GM23338 (cell line): ENCODE results near the gene PABPC1L. TPM values are rescaled to one million over a fixed set of nuclear protein-coding genes. Genes with fewer than 3 reads are reported as not detected.

ENCODE experiments used
- ATAC-seq: fragments of 200-7000 bp; cut with Tn5 transposase; 3 replicates; pipeline ENCODE4 v1.9.1; 2020
- DNase-seq: peaks from one replicate; pipeline ENCODE4 v3.0.0-alpha.2; 2015; ENCODE audit warnings: low spot score
- H2AFZ ChIP-seq: fragments of 200-600 bp; sonication (generic); 2 replicates; pipeline ENCODE4 v1.8.0; 2016; ENCODE audit warnings: antibody characterized with exemption, mild to moderate bottlenecking, moderate library complexity
- H3F3A ChIP-seq: fragments of 200-600 bp; sonication (generic); replicated peaks from 2 replicates; pipeline ENCODE4 v1.8.0; 2017; ENCODE audit warnings: antibody characterized with exemption, mixed run types, low read depth
- H3K27ac ChIP-seq: fragments of 200-600 bp; sonication (generic); 2 replicates; pipeline ENCODE4 v1.6.1; 2016; ENCODE audit warnings: low read depth
- H3K27me3 ChIP-seq: fragments of 200-600 bp; sonication (generic); 2 replicates; pipeline ENCODE4 v1.8.0; 2016; ENCODE audit warnings: mild to moderate bottlenecking, mixed run types, moderate library complexity; ENCODE audit not compliant: insufficient read depth
- H3K36me3 ChIP-seq: fragments of 200-600 bp; sonication (generic); 2 replicates; pipeline ENCODE4 v1.8.0; 2016; ENCODE audit warnings: mild to moderate bottlenecking; ENCODE audit not compliant: insufficient read depth
- H3K4me1 ChIP-seq: fragments of 200-600 bp; sonication (generic); 2 replicates; pipeline ENCODE4 v1.8.0; 2016; ENCODE audit warnings: mild to moderate bottlenecking, moderate library complexity; ENCODE audit not compliant: insufficient read depth
- H3K4me2 ChIP-seq: fragments of 200-600 bp; sonication (generic); 2 replicates; pipeline ENCODE4 v1.7.1; 2017; ENCODE audit warnings: mixed run types
- H3K4me3 ChIP-seq: fragments of 200-600 bp; sonication (generic); 2 replicates; pipeline ENCODE4 v1.6.1; 2016; ENCODE audit warnings: mixed run types
- H3K79me2 ChIP-seq: fragments of 200-600 bp; sonication (generic); replicated peaks from 2 replicates; pipeline ENCODE4 v1.8.0; 2017; ENCODE audit warnings: mild to moderate bottlenecking; ENCODE audit not compliant: insufficient read depth
- H3K9me2 ChIP-seq: fragments of 200-600 bp; sonication (generic); 2 replicates; pipeline ENCODE4 v1.8.0; 2017; ENCODE audit not compliant: insufficient read depth
- H4K20me1 ChIP-seq: fragments of 200-600 bp; sonication (generic); replicated peaks from 2 replicates; pipeline ENCODE4 v1.8.0; 2017; ENCODE audit warnings: mild to moderate bottlenecking; ENCODE audit not compliant: insufficient read depth
- H3K27ac Mint-ChIP-seq: 2 replicates; pipeline ENCODE4 v1.8.0; 2020; ENCODE audit warnings: inconsistent platforms, mild to moderate bottlenecking, moderate library complexity, mixed read lengths
- H3K27me3 Mint-ChIP-seq: 3 replicates; pipeline ENCODE4 v1.8.0; 2022; ENCODE audit warnings: low read depth, mild to moderate bottlenecking, moderate library complexity, mixed read lengths, inconsistent platforms; ENCODE audit not compliant: insufficient read depth, poor library complexity
- H3K36me3 Mint-ChIP-seq: 3 replicates; pipeline ENCODE4 v1.8.0; 2021; ENCODE audit warnings: low read depth, mild to moderate bottlenecking, inconsistent platforms, moderate library complexity, mixed read lengths
- H3K4me1 Mint-ChIP-seq: 3 replicates; pipeline ENCODE4 v1.8.0; 2020; ENCODE audit warnings: mild to moderate bottlenecking, inconsistent platforms, mixed read lengths
- H3K4me3 Mint-ChIP-seq: 3 replicates; pipeline ENCODE4 v1.8.0; 2021; ENCODE audit warnings: moderate library complexity, mild to moderate bottlenecking, inconsistent platforms, mixed read lengths
- H3K9me3 Mint-ChIP-seq: 3 replicates; pipeline ENCODE4 v1.8.0; 2020; ENCODE audit warnings: moderate library complexity, mild to moderate bottlenecking, inconsistent platforms, mixed read lengths
- CREB1 ChIP-seq: fragments of 250-450 bp; sonication (Bioruptor Pico); IDR thresholded peaks from 2 replicates; pipeline ENCODE4 v1.5.0; 2020; ENCODE audit warnings: low read depth, mild to moderate bottlenecking, moderate library complexity
- CTCF ChIP-seq, 2 experiments: fragments of 200-600 bp in 1 of 2; sonication (generic) in 1 of 2; conservative IDR thresholded peaks; 2 replicates each; pipeline versions ENCODE4 v1.5.1 to v1.6.1; 2016 to 2017; ENCODE audit warnings: antibody characterized with exemption in 2 of 2, low read depth in 2 of 2, mild to moderate bottlenecking in 2 of 2, moderate library complexity in 1 of 2
- EZH2 ChIP-seq: fragments of 200-600 bp; sonication (generic); IDR thresholded peaks from one replicate; pipeline ENCODE4 v1.8.0; 2017; ENCODE audit warnings: antibody characterized with exemption, mild to moderate bottlenecking, low read depth; ENCODE audit not compliant: unreplicated experiment
- EZH2phosphoT487 ChIP-seq: fragments of 200-600 bp; sonication (generic); IDR thresholded peaks from one replicate; pipeline ENCODE4 v1.8.1; 2018; ENCODE audit warnings: antibody characterized with exemption; ENCODE audit not compliant: unreplicated experiment
- JUNB ChIP-seq: IDR thresholded peaks from one replicate; pipeline ENCODE4 v1.6.1; 2016; ENCODE audit warnings: antibody characterized with exemption; ENCODE audit not compliant: unreplicated experiment
- NANOG ChIP-seq: IDR thresholded peaks from 2 replicates; pipeline ENCODE4 v1.6.1; 2016; ENCODE audit warnings: antibody characterized with exemption, borderline replicate concordance
- POLR2AphosphoS5 ChIP-seq: IDR thresholded peaks from 2 replicates; pipeline ENCODE4 v1.6.1; 2016; ENCODE audit warnings: antibody characterized with exemption, low read depth
- REST ChIP-seq: IDR thresholded peaks from one replicate; pipeline ENCODE4 v1.6.1; 2018; ENCODE audit warnings: antibody characterized with exemption; ENCODE audit not compliant: unreplicated experiment
- STAT1 ChIP-seq: IDR thresholded peaks from one replicate; pipeline ENCODE4 v1.6.1; 2016; ENCODE audit warnings: antibody characterized with exemption; ENCODE audit not compliant: unreplicated experiment
- ZNF114 ChIP-seq: fragments of 250-450 bp; sonication (Bioruptor Pico); IDR thresholded peaks from 2 replicates; pipeline ENCODE4 v1.5.0; 2020; ENCODE audit warnings: mild to moderate bottlenecking, moderate library complexity
- ZNF331 ChIP-seq: fragments of 250-450 bp; sonication (Bioruptor Pico); IDR thresholded peaks from 2 replicates; pipeline ENCODE4 v1.5.0; 2020; ENCODE audit warnings: low read depth, mild to moderate bottlenecking, moderate library complexity
- ZNF462 ChIP-seq: fragments of 250-450 bp; sonication (Bioruptor Pico); IDR thresholded peaks from 2 replicates; pipeline ENCODE4 v1.5.0; 2020; ENCODE audit warnings: mild to moderate bottlenecking, moderate library complexity
- polyA plus RNA-seq: library from polyadenylated mRNA; unstranded; fragments of >200 nt; fragmentation: Nextera tagmentation; extraction: Ambion mirVana; gene quantifications from 2 replicates; pipeline ENCODE4 v1.2.1, GENCODE V29; 2016
- total RNA-seq: library from RNA; depleted of rRNA; stranded (reverse); fragments of >200 nt; shearing (Covaris generic); gene quantifications from 2 replicates; pipeline ENCODE4 v1.2.3, GENCODE V29; 2014
- TF ChIP-seq, protein P1 (sequence below): IDR thresholded peaks from 2 replicates; pipeline ENCODE4 v1.6.1; 2016; ENCODE audit warnings: antibody characterized with exemption

Gene PABPC1L
- total and polyA plus RNA-seq, 2 experiments from 2014 or later, result 44.4 to 49.1 TPM

DNA sequence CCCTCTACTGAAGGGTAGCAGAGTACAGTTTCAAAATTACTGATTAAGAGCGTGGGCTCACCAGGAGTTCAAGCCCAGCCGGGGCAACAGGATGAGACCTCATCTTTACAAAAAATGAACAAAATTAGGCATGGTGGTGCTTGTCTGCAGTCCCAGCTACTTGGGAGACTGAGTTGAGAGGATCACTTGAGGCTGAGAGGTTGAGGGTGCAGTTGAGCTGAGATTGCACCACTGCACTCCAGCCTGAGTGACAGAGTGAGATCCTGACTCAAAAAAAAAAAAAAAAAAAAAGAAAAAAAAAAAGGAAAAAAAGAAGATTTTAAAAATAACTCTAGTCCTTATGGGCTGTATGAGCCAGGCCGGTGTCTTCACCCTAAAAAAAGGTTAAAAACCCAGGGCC lies 18.7 kb downstream of the PABPC1L start:
- no peak overlapping the region for H3K4me2 ChIP-seq
- no peak overlapping the region for H3K27ac Mint-ChIP-seq
- ATAC-seq (no peak), DNase-seq (no peak)
- peaks cover 39% of the 10 kb centered on the region for H3K36me3 Mint-ChIP-seq
- no peaks in the 10 kb centered on the region for H3K79me2 ChIP-seq
- H3K4me3 ChIP-seq, result no peak overlapping the region
- no peaks in the 10 kb centered on the region for H3F3A ChIP-seq
- H3K4me1 ChIP-seq, result no peaks in the 10 kb centered on the region
- H3K4me3 Mint-ChIP-seq, result no peak overlapping the region
- H3K27me3 Mint-ChIP-seq, result peaks cover 17% of the 10 kb centered on the region
- peaks cover 6% of the 10 kb centered on the region; the same call in 2 of the 3 replicates for H3K4me1 Mint-ChIP-seq
- H4K20me1 ChIP-seq, result peaks cover 3% of the 10 kb centered on the region; the same call in 1 of the 2 replicates
- TF ChIP-seq REST (no peak), ZNF114 (CRISPR knock-in tag) (no peak), NANOG (no peak), STAT1 (no peak), CREB1 (CRISPR knock-in tag) (no peak), EZH2 (no peak), EZH2phosphoT487 (no peak), ZNF462 (CRISPR knock-in tag) (no peak), POLR2AphosphoS5 (no peak), ZNF331 (CRISPR knock-in tag) (no peak), CTCF (conservative IDR thresholded peaks at IDR 0.05; ENCODE audit: low read depth in 2 of 2) (no peak), JUNB (no peak)
- TF ChIP-seq, protein P1, sequence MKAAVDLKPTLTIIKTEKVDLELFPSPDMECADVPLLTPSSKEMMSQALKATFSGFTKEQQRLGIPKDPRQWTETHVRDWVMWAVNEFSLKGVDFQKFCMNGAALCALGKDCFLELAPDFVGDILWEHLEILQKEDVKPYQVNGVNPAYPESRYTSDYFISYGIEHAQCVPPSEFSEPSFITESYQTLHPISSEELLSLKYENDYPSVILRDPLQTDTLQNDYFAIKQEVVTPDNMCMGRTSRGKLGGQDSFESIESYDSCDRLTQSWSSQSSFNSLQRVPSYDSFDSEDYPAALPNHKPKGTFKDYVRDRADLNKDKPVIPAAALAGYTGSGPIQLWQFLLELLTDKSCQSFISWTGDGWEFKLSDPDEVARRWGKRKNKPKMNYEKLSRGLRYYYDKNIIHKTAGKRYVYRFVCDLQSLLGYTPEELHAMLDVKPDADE, result no peak
- no peaks in the 10 kb centered on the region for H3K9me2 ChIP-seq
- no peaks in the 10 kb centered on the region for H3K27me3 ChIP-seq
- no peaks in the 10 kb centered on the region for H3K9me3 Mint-ChIP-seq
- peaks cover 21% of the 10 kb centered on the region; the same call in 1 of the 2 replicates for H3K36me3 ChIP-seq
- no peak overlapping the region for H3K27ac ChIP-seq
- no peak overlapping the region for H2AFZ ChIP-seq
